ENCODE measurements around the gene NAGPA. TPM values are rescaled to one million over a fixed set of nuclear protein-coding genes. Genes with fewer than 3 reads are reported as not detected.

Gene NAGPA
- polyA plus RNA-seq, 3 donors from 2014 or later: 26.6 to 50.6 (median 37.2) TPM

GRCh38 chr16:5015887-5016286, 17.8 kb downstream of the NAGPA start:
- Mint-ChIP-seq H3K27me3 (ENCODE audit: low read depth in 3 of 3) (peaks cover 0 to 11% (median 2%) of the 10 kb centered on the region in 3 donors), H3K4me3 (no peak overlapping the region), H3K27ac (no peak overlapping the region), H3K4me1 (no peaks in the 10 kb centered on the region), H3K9me3 (no peaks in the 10 kb centered on the region), H3K36me3 (no peaks in the 10 kb centered on the region)
- DNase-seq: no peak

- no peaks in the 10 kb centered on the region for H3K4me1 Mint-ChIP-seq
- DNase-seq: no peak
- H3K9me3 Mint-ChIP-seq: no peaks in the 10 kb centered on the region
- H3K27me3 Mint-ChIP-seq (ENCODE audit: low read depth in 3 of 3): peaks cover 0 to 9% (median 3%) of the 10 kb centered on the region in 3 donors
- H3K27ac Mint-ChIP-seq: no peak overlapping the region
- H3K4me3 Mint-ChIP-seq: no peak overlapping the region
- no peaks in the 10 kb centered on the region for H3K36me3 Mint-ChIP-seq
Measured at GRCh38 chr16:5015351-5015750, 18.4 kb downstream of the NAGPA start.

DNA sequence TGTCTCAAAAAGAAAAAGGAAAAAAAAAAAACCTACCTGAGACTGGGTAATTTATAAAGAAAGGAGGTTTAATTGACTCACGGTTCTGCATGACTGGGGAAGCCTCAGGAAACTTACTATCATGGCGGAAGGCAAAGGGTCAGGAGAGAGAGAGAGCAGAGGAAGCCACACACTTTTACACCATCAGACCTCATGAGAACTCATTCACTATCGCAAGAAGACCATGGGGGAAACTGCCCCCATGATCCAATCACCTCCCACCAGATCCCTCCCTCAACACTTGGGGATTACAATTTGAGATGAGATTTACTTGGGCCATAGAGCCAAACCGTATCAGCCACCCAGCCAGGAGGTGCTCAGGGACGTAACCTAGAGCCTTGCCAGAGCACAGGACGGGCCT, 20.8 kb downstream of the NAGPA start:
- H3K4me3 Mint-ChIP-seq: no peak overlapping the region
- no peak for DNase-seq
- H3K27ac Mint-ChIP-seq: no peak overlapping the region
- no peaks in the 10 kb centered on the region for H3K4me1 Mint-ChIP-seq
- peaks cover 0 to 10% (median 9%) of the 10 kb centered on the region in 3 donors for H3K27me3 Mint-ChIP-seq (ENCODE audit: low read depth in 3 of 3)
- no peaks in the 10 kb centered on the region for H3K36me3 Mint-ChIP-seq
- no peaks in the 10 kb centered on the region for H3K9me3 Mint-ChIP-seq

GRCh38 chr16:5011637-5012036, 22.1 kb downstream of the NAGPA start:
- Mint-ChIP-seq H3K27me3 (ENCODE audit: low read depth in 3 of 3) (peaks cover 0 to 9% (median 8%) of the 10 kb centered on the region in 3 donors), H3K27ac (no peak overlapping the region), H3K9me3 (no peaks in the 10 kb centered on the region), H3K4me3 (no peak overlapping the region), H3K4me1 (no peaks in the 10 kb centered on the region), H3K36me3 (no peaks in the 10 kb centered on the region)
- DNase-seq: no peak

DNA sequence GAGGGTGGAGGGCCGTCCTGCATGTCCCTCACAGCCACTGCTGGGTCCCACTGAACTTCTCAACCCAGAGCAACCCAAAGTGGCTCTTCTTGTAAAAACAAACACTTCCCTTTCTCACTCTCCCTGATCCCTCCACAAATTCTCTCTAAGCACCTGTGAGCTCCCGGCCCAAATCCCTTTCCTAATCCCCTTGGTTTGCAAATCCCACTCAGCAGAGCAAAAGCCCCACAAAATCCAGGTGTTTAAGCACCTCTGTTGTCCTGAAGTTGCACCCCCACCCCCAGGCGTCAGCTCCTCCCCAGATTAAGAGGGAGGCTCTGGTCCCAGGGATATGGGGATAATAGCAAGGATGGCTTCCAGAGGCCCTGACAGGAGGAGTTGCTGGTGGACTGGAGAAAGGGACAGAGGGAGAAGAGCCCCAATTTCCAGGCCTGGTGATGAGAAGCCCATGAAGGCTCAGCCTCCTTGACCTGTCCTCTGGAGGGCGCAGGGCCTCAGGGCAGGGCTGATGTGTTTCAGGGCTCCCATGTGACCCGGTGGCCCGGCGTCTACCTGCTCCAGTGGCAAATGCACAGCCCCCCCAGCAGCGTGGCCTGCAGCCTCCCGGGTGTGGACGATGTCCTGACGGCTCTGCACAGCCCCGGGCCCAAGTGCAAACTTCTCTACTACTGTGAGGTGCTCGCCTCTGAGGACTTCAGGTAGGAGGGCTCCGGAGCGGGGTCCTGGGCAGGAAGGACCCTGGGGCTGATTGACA, 23.0 kb downstream of the NAGPA start:
- Mint-ChIP-seq H3K9me3 (no peaks in the 10 kb centered on the region), H3K27me3 (ENCODE audit: low read depth in 3 of 3) (peaks cover 0 to 9% (median 7%) of the 10 kb centered on the region in 3 donors), H3K4me3 (no peak overlapping the region), H3K4me1 (no peaks in the 10 kb centered on the region), H3K27ac (no peak overlapping the region), H3K36me3 (no peaks in the 10 kb centered on the region)
- DNase-seq: no peak

DNA sequence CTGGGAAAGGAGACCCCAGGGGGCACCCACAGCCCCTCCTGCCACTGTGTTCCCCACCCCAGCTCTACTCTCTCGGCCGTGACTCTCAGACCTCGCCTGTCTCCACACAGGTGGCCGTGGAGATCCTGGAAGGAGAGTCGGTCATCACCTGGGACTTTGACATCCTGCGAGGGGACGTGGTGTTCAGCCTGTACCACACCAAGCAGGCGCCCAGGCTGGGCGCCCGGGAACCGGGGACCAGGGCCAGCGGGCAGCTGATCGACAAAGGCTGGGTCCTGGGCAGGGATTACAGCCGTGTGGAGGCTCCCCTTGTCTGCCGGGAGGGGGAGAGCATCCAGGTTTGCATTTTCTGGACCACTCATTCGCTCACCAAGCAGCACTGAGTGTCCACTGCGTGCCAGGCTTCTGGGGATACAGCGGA, 25.4 kb downstream of the NAGPA start:
- DNase-seq: no peak
- Mint-ChIP-seq H3K27me3 (ENCODE audit: low read depth in 3 of 3) (peaks cover 0 to 9% (median 2%) of the 10 kb centered on the region in 3 donors), H3K4me3 (no peak overlapping the region), H3K4me1 (no peaks in the 10 kb centered on the region), H3K36me3 (no peaks in the 10 kb centered on the region), H3K9me3 (no peaks in the 10 kb centered on the region), H3K27ac (no peak overlapping the region)

- Mint-ChIP-seq H3K4me1 (no peaks in the 10 kb centered on the region), H3K27me3 (ENCODE audit: low read depth in 3 of 3) (peaks cover 0 to 9% (median 4%) of the 10 kb centered on the region in 3 donors), H3K27ac (no peak overlapping the region), H3K36me3 (no peaks in the 10 kb centered on the region), H3K9me3 (no peaks in the 10 kb centered on the region), H3K4me3 (no peak overlapping the region)
- DNase-seq: no peak
Measured at GRCh38 chr16:5007256-5007655, 26.5 kb downstream of the NAGPA start.

DNA sequence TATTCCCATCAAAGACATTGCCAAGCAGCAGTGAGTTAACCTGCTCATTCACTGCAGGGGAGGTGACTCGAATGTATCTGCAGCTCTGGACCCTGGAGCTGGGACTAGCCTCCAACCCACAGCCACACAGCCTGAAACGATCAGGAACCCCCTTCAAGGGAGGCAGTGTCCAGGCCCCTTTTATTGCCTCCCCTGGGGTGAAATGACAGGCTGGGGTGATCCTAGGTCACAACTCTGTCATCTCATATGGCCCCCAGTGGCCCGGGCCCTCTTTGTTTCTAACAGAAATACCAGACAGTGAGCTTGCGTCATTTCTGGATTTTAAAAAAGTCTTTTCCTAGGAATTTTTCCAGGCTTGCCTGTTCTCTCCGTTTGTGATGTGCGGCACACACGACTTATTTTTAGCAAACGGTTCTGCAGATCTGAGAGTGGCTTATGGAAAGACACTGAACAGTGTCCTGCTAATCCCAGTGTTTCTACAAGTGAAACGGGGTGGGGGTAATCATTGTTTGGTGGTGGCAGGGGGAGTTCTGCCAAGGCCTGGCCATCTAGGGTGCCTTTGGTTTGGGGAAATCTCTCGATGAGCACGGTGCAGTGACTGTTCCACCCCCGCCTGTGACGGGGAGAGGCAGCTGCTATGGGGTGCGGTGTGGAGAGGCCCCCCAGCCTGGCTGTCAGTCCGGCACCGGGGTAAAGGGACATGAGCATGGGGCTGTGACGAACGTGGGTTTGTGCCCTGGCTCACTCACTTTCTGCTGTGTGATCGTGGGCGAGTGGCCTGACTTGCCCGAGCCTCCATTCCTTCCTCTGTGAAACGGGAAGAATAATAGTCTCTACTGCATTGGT, 27.2 kb downstream of the NAGPA start:
- no peak for DNase-seq
- Mint-ChIP-seq H3K36me3 (no peaks in the 10 kb centered on the region), H3K4me1 (no peaks in the 10 kb centered on the region), H3K9me3 (no peaks in the 10 kb centered on the region), H3K27ac (no peak overlapping the region), H3K4me3 (no peak overlapping the region), H3K27me3 (ENCODE audit: low read depth in 3 of 3) (peaks cover 0 to 9% (median 5%) of the 10 kb centered on the region in 3 donors)

DNA sequence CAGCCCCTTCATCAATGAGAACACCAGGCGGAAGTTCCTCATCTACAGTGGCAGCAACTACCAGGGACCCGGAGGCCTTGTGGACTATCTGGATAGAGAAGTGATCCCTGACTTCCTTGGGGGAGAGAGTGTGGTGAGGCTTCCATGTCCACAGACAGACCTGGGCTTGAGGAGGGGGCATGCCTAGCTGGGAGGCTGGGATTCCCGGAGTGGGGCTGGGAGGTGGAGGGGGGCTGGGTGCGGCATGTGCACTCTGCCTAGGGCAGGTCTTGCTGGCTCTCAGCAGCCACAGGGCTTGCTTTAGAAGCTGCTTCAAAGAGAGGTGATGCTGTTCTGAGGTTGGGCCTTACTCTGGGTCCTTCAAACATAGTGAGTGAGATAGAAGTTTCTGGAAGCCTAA, 27.8 kb downstream of the NAGPA start:
- Mint-ChIP-seq H3K27ac (no peak overlapping the region), H3K36me3 (no peaks in the 10 kb centered on the region), H3K9me3 (no peaks in the 10 kb centered on the region), H3K4me1 (no peaks in the 10 kb centered on the region), H3K4me3 (no peak overlapping the region), H3K27me3 (ENCODE audit: low read depth in 3 of 3) (peaks cover 0 to 10% (median 5%) of the 10 kb centered on the region in 3 donors)
- DNase-seq: no peak

GRCh38 chr16:5004311-5004710, 29.4 kb downstream of the NAGPA start:
- H3K9me3 Mint-ChIP-seq: no peaks in the 10 kb centered on the region
- peaks cover 0 to 5% (median 3%) of the 10 kb centered on the region in 3 donors for H3K27me3 Mint-ChIP-seq (ENCODE audit: low read depth in 3 of 3)
- no peak overlapping the region for H3K27ac Mint-ChIP-seq
- no peaks in the 10 kb centered on the region for H3K36me3 Mint-ChIP-seq
- no peak overlapping the region for H3K4me3 Mint-ChIP-seq
- no peaks in the 10 kb centered on the region for H3K4me1 Mint-ChIP-seq
- no peak for DNase-seq

- no peaks in the 10 kb centered on the region for H3K9me3 Mint-ChIP-seq
- H3K27me3 Mint-ChIP-seq (ENCODE audit: low read depth in 3 of 3): peaks cover 0 to 5% (median 3%) of the 10 kb centered on the region in 3 donors
- H3K4me3 Mint-ChIP-seq: no peak overlapping the region
- no peaks in the 10 kb centered on the region for H3K4me1 Mint-ChIP-seq
- no peak overlapping the region for H3K27ac Mint-ChIP-seq
- DNase-seq: no peak
- no peaks in the 10 kb centered on the region for H3K36me3 Mint-ChIP-seq
Measured at GRCh38 chr16:5003828-5004227, 29.9 kb downstream of the NAGPA start.

GRCh38 chr16:5003211-5003610, 30.5 kb downstream of the NAGPA start:
- DNase-seq: no peak

DNA sequence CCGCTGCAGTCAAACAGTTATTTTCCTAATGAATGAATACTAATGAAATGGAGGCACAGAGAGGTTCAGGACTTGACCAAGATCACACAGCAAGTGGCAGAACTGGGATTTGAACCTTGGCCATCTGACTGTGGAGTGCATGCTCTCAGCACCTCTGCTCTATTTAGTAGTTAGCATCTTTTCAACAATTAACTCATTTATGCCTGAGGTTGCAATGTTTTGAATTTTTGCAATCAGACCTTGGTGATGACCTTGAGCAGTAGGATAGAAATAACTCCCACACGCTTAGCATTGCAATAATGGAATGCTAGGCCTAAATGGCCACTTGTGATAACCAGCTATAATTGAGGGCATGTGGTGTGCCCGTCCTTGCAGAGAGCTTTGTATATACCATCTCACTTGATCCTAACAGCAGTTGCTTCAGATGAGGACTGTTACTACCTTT, 31.0 kb downstream of the NAGPA start:
- Mint-ChIP-seq H3K27me3 (ENCODE audit: low read depth in 3 of 3) (peaks cover 0 to 7% (median 3%) of the 10 kb centered on the region in 3 donors), H3K36me3 (no peaks in the 10 kb centered on the region), H3K4me3 (no peak overlapping the region), H3K4me1 (no peaks in the 10 kb centered on the region), H3K27ac (no peak overlapping the region), H3K9me3 (peaks cover 0 to 1% (median 0%) of the 10 kb centered on the region in 6 donors)
- DNase-seq: no peak

More at GRCh38 chr16:5003211-5003610, 30.5 kb downstream of the NAGPA start:
- Mint-ChIP-seq H3K36me3 (no peaks in the 10 kb centered on the region), H3K27ac (no peak overlapping the region), H3K4me1 (no peaks in the 10 kb centered on the region), H3K9me3 (no peaks in the 10 kb centered on the region), H3K27me3 (ENCODE audit: low read depth in 3 of 3) (peaks cover 0 to 7% (median 3%) of the 10 kb centered on the region in 3 donors), H3K4me3 (no peak overlapping the region)

- no peak for DNase-seq
- no peaks in the 10 kb centered on the region for H3K4me1 Mint-ChIP-seq
- H3K27ac Mint-ChIP-seq: no peak overlapping the region
- no peak overlapping the region for H3K4me3 Mint-ChIP-seq
- H3K9me3 Mint-ChIP-seq: peaks cover 0 to 2% (median 0%) of the 10 kb centered on the region in 6 donors
- peaks cover 3 to 7% (median 3%) of the 10 kb centered on the region in 3 donors for H3K27me3 Mint-ChIP-seq (ENCODE audit: low read depth in 3 of 3)
- H3K36me3 Mint-ChIP-seq: no peaks in the 10 kb centered on the region
Measured at GRCh38 chr16:5001986-5002385, 31.7 kb downstream of the NAGPA start.

All from immature natural killer cell (primary cell).